ENCODE results near the gene SYF2. TPM values are rescaled to one million over a fixed set of nuclear protein-coding genes. Genes with fewer than 3 reads are reported as not detected.
"Not testable (repeated sequence)": the region's sequence is repeated elsewhere in the genome, so short reads cannot be mapped to it uniquely, and the experiment has no call there.

The SYF2 gene
- total RNA-seq (2014; rRNA removed; shearing (Covaris generic)) = 18.5 and 19.0 TPM in 2 replicates

DNA sequence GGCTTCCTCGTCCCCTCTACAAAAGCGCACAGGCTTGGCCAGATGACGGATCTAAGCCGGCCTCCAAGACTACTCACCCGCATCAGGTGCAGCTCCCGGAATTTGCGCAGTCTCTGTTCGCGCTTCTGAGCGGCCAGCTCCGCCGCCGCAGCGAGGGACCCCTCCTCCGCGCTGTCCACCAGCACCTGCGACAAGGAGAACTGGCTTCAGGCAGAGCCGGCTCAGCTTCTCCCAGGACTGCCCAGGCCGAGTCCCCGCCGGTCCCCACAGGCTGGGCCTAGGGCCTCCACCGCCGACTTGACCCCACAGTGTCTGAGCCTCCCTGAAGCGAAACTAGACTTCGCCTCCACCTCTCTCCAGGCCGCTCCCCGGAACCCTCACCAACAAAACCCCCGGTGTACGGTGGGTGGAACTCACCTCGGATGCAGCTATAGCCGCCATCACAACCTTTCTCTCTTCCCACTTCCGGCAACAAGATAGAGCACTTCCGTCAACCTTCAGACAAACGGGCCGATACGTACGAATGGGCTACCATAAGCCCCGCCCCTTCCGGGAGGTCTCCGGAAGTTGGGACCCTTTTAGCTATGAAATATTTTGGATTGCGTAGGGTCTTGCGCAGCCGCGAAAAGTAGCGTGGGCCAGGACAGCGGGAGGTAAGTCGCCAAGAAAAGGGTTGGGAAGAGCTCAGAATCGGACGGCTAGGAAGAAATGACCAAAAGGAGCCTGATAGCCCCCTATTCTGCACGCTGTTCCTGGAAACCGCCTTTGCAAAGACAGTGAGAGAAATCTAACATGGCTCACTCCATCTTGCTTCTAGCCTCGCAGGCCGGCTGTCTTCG, at the start of gene SYF2:
SYF2 (minus strand) TSS at position 476 of the 839 bp plus-strand sequence; CDS start at position 441, 35 bp downstream.
- peak; percentile 79 for DNase-seq (ENCODE audit: low spot score)

DNA sequence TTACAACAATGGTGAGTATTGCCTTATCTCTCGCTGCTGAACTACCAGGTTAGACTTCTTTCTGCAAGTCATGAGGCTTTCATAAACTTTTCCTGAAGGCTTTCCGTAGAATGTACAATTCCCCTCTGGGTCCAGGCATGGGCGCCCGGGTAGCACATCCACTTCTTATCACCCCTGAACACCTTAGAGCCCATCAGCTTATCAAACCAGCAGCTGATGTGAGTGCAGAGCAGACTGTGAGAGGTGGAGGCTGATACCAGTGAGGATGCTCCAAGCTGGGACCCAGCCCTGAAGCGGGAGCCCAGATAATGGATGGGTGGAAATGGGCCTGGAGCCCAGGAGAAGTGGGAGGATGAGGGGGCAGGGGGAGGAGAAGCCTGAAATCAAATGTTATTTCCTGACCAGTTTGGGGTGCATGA, 47.4 kb upstream of the SYF2 start:
- not testable (repeated sequence) for DNase-seq (ENCODE audit: low spot score)

DNA sequence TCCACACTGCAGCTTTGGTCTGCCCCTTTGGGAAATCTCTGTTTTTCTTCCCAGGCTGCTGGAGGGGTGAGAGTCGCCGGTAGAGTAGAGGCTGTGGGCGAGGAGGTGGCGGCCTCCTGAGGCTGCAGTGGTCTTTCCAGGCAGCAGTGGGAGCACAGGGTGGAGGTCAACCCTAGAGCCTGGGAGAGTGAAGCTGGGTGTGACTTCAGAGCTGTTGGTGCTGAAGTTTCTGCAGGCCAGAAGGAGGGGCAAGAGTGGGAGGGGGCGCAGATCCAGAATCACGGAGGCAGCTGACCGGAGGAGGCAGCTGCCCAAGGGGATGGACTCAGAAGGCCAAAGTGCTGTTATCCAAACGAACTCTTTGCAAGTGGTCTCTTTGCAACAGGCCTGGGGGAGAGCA, 46.5 kb upstream of the SYF2 start:
- not testable (repeated sequence) for DNase-seq (ENCODE audit: low spot score)

DNA sequence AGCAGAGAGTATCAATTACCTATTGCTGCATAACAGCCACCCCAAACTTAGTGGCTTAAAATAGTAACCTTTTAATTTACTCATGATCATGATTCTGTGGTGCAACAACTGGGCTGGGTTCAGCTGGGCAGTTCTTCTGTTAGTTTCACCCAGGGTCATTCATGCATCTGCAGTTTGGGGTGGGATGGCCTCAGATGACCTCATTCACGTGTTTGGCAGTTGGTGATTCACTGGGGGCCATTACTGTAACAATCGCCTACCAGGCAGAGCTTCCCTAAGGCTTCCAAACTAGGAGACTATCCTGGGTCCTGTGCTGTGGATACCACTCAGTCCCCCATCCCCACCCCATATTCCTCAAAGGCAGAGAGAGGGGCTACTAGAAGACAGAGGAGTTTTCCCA, 46.1 kb upstream of the SYF2 start:
- not testable (repeated sequence) for DNase-seq (ENCODE audit: low spot score)

DNA sequence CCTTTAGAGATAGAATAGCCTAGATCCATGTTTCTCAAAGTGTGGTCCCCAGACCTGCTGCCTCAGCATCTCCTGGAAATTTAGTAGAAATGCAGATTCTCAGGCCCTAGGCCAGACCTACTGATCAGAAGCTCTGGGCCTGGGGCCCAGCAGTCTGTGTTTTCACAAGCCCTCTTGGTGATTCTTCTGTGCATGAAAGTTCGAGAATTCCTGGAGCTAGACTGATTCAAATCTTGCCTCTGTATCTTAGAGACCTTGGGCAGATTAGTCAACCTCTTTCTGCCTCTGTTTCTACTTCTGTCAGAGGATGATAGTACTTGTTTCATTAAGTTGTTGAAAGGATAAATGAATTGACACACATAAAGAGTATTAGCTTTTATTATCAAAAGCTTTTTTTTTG, 45.0 kb upstream of the SYF2 start:
- DNase-seq (ENCODE audit: low spot score) = not testable (repeated sequence)

DNA sequence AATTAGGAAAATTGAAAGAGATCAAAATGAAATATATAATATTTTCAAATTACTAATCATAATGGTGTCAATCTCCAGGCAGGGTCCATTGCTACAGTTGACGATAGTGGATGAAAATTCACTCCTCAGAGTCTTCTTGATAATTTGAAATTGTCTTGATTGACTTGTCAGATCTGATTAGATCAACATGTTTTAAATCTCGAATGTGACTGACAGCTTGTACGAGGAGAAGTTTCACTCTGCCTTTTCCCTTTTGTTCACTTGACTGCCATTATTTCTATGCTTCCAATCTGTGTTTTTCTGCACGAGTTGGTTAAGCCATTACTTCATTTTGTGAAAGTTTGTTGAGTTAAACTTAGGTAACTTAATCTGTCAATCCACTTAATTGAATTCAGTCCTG, 43.3 kb upstream of the SYF2 start:
- not testable (repeated sequence) for DNase-seq (ENCODE audit: low spot score)

DNA sequence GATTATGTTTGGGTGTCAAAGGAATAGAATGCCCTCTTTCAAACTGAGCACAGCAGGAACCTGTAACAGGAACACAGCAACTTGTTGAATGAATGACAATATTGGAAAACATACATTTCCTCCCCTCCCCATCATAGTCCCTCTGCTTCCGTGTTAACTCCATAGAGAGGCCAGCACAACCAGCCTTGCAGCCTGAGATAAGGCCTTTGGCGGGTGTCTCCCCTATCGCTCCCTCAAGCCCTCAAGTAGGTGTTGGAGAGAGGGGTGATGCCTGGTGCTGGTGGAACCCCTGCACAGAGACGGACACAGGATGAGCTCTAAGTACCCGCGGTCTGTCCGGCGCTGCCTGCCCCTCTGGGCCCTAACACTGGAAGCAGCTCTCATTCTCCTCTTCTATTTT, 39.9 kb upstream of the SYF2 start, which contains the start of gene RHD:
RHD (plus strand) TSS at position 272 of the 400 bp plus-strand sequence; CDS start at position 311, 39 bp downstream.
- DNase-seq (ENCODE audit: low spot score) = not testable (repeated sequence)

DNA sequence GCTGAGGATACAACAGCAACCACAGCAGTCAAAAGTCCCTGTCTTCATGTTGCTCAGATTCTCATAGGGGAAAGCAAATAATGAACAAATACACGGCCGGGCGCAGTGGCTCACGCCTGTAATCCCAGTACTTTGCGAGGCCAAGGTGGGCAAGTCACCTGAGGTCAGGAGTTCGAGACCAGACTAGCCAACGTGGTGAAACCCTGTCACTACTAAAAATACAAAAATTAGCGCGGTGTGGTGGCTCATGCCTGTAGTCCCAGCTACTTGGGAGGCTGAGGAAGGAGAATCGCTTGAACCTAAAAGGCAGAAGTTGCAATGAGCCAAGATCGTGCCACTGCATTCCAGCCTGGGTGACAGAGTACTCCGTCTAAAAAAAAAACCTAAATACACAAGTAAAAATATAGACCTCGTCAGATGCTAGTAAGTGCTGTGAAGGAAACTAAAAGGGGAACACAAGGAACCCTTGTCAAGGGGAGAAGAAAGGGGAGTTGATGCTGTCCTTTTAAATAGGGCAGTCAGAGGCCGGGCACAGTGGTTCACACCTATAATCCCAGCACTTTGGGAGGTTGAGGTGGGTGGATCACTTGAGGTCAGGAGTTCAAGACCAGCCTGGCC, 36.0 kb upstream of the SYF2 start:
- not testable (repeated sequence) for DNase-seq (ENCODE audit: low spot score)

DNA sequence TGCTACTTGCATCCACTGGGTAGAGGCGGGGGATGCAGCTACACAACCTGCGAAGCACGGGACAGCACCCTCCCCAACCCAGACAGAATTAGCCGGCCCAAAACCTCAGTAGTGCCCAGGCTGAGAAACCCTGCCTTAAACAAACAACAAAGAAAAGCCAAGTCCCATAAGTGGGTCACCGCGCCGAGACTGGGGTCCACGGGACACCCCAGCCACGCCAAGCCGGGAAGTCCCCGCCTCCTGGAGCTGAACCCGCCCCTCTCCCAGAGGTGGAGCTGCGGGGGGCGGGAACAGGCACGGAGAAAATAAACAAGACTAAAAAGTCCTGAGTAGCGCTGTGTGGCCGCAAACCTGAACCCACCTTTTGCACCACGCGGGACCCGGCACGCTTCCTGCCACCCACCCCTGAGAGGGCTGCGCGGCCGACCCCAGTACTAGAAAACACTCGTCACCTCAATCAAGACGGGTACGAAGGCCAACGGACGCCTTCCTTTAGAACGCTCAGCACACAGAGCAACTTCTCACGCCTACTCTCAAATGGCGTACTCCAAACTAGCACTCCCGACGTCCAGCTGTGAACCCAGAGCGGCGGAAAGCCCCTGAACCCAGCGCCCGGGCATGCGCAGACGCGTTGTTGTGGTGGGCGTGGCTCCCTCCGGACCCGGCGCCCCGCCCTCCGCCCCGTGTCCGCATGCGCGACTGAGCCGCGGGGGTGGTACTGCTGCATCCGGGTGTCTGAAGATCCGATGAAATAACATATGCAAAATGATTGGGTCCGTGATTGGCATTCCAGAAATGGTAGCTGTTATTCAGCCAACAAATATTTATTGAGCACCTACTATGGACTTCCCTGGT, 35.2 kb upstream of the SYF2 start:
- DNase-seq (ENCODE audit: low spot score) = not testable (repeated sequence)

DNA sequence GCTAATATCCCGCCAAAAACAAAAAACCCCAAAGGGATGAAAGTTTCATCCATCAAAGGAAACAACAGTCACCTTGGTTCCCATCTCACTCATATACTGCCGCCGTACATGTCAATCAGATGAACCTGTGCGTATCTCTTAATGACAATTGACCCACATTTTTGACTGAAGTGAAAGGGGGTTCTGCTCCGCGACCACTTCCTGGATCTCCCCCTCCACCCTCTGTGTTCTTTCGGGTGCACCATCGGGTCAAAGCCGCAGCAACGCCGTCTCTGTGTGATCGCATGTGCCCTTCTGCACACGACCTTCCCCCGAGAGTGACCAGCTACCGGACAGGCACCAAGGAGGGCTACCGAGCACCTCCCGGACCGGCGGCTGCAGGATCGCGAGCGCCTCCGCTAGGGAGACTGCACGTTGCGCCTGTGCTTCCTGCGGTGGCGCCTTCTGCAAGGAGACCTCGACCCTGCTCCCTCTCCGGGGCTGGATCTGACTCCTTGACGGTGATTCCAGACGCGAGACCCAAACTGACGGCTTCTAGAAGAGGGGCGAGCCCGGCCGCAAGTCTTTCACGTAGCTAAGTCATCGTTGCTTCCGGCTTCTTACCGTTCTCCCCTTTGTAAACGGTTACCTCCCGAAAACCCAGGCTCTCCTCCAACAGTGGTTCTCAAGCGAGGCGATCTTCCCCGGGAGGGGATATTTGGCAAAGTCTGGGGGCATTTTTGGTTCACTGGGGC, 34.4 kb upstream of the SYF2 start:
- not testable (repeated sequence) for DNase-seq (ENCODE audit: low spot score)

DNA sequence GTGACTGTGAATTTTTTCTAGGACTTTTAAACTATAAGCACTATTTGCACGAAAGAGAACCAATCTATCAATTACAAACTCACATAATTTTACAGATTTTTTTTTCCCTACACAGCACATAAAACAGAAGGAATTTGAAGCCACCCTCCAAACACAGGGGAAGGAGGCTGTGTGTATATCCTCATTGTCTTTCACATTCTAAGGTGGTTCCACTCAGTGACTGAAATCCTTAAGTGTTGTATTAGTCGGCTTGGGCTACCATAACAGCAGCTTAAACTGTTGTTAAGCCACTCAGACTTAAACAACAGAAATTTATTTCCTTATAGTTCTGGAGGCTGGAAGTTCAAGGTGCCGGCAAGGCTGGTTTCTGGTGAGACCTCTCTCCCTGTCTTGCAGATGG, 28.0 kb upstream of the SYF2 start:
- DNase-seq (ENCODE audit: low spot score) = not testable (repeated sequence)

DNA sequence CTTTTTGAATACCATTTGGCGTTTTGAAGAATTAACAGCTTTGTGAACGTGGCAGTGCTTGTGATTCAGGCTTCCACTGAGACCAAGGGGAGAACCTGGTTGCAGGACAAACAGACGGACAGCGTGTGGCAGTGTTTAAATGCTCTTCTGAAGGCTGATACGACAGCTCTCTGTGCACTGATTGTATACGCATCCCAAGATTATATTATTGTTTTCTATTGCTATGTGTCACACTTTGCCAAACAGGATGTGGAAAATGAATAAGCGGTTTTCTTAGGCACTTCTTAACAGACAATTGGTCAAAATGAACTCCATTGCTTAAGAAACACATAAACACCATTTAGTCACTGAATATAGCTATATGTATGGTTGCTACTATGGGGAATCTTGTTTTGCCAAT, 27.5 kb upstream of the SYF2 start:
- DNase-seq (ENCODE audit: low spot score) = not testable (repeated sequence)

DNA sequence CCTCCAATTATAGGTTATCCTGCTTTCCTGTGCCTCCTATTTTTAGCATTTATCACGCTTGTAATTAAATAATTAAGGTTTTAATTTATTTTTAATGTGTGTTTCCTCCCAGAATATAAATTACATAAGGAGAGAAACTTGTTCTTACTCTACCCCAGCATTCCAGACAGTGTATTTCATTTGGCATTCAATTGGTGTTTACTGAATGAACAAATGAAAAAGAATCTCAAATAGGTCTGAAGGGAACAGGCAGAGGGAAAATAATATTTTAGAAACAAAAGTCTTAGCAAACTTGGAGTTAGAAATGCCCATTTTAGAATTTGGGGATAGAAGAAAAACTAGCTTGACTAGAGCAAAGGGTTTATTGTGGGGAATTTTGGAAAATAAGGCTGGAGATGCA, 24.9 kb upstream of the SYF2 start:
- no peak for DNase-seq (ENCODE audit: low spot score)

DNA sequence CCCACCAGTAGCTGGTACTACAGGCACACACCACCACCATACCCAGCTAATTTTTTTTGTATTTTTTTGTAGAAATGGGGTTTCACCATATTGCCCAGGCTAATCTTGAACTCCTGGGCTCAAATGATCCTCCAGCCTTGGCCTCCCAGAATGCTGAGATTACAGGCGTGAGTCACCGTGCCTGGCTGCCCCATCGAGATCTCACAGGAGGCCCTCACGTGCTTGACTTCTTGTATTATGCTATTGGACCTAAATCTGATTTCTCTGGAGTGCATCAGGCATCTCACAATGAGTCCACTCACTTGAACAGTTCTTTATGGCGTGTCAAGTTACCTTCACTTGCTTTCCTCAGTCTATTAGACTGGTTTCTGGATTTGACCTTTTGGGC, 24.3 kb upstream of the SYF2 start:
- no peak for DNase-seq (ENCODE audit: low spot score)

DNA sequence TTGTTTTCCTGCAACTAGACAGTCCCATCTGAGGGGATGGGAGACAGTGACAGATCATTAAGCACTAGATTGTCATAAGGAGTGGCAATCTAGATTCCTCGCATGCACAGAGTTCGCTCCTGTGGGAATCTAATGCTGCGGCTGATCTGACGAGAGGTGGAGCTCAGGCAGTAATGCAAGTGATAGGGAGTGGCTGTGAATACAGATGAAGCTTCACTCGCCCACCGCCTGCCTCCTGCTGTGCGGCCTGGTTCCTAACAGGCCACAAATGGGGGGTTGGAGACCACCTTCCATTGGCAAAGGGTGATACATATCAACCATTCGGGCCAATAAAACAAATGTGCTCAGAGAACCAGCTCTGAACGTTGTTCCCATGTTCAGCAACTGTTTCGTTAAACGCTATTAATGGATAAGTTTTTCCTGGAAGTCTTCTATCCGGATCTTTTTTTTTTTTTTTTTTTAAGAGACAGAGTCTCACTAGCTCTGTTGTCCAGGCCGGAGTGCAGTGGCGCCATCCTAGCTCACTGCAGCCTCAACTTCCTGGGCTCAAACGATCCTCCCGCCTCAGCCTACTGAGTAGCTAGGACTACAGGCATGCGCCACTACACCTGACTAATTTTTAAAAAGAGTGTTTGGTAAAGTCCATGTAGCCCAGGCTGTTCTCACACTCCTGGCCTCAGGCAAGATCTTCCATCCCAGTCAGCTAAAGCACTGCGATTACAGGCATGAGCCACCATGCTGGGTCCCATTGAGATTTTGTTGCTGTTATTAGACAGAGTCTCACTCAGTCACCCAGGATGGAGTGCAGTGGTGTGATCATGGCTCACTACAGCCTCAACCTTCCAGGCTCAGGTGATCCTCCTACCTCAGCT, 23.6 kb upstream of the SYF2 start:
- no peak for DNase-seq (ENCODE audit: low spot score)

DNA sequence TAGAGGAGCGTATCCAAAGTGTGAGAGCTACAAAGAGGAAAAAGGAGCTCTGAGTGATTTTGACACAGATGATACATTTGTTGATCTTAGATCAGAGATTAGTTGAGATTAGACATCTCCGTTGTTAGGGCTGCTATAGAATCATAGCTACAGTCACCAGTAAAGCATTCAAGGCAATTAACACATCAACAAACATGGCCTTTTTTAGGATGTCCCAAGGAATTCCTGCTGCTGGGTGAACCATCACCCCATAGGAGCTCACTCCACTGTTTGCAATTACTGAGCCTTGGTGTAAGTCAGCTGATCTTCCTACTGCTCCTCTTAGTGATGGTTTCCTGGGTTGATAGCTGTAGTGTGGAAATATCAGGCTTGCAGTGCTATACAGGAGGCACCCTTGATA, 21.6 kb upstream of the SYF2 start:
- no peak for DNase-seq (ENCODE audit: low spot score)

DNA sequence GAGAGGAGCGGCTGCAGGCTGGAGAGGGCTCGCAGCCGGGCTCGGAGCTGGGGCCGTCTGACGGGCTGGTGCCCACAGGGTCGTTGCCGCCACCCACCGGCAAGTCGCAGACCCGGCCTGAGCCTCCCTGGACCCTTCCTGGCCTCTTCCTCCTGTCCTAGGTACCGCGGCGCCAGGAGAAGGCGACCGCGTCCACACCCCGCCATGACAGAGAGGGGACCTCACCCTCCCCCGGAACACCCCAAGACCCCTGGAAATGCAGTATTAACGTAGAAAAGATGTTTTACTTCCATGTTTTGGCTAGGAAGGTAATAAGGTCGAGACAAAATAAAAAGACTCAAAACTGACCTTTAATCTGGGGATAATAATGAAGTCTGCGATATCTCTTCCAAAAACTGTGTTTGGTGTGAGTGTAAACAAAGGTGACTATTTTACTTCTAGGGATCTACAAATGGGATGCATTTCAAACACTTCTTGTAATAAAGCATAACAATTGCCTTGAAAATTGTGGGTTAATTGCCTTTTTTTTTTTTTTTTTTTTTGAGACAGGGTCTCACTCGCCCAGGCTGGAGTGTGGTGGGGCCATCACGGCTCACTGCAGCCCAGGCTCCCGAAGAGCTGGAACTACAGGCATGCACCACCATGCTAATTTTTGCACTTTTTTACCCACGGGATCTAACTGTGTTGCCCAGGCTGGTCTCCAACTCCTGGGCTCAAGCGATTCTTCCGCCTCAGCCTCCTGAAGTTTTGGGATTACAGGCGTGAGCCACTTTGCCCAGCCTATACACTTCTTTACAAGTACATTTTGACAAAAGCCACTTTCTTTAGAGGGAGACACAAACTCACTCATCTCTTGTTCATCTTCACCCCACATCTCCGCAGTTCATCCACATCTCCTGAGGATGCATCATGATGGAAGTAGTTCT, 15.8 kb upstream of the SYF2 start:
- no peak for DNase-seq (ENCODE audit: low spot score)

DNA sequence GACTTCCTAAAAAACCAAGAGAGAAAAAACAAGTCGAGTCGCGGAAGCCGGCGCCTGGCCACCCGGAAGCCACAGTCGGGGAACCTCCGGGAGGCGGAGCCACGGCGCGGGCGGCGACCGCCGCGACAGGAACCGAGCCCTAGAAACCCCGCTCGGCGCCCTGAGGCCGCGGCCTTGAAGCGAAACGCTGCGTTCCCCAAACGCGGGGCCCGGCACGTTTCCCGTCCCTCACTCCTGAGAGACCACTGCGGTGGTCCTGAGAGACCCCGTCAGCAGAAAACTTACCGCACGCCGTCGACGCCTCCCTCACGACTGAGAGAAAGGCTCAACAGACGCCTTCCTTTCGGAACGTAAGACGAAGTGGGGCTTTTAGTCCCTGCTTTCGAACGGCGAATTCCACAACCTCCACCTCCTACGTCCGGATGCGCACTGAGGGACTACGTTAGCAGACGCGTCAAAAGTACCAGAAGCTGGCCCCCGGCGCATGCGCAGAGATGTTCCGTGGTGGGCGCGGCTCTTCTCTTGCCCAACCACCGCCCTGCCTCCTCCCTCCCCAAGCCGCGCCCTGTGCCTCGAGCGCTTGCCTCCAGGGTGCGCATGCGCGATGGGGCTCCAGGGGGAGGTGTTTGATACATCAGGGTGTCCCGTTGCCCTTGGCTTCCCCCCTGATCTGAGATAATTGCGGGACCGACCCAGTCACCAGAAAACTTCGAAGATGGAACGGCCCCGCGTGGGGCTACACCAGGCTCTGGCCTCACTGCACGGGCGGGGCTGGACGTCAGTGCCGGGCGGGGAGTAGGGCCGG, 14.9 kb upstream of the SYF2 start, which contains the start of gene RSRP1:
RSRP1 (minus strand) TSS at position 431 of the 805 bp plus-strand sequence. CDS start 491 bp downstream, outside the sequence.
- DNase-seq (ENCODE audit: low spot score) = peak; percentile 99

Data from HT-29 (cell line).